ENCODE data around the gene MAP6.

GRCh38 chr11:75691804-75692203, 23.0 kb upstream of the MAP6 start:
- TF ChIP-seq, protein P1, sequence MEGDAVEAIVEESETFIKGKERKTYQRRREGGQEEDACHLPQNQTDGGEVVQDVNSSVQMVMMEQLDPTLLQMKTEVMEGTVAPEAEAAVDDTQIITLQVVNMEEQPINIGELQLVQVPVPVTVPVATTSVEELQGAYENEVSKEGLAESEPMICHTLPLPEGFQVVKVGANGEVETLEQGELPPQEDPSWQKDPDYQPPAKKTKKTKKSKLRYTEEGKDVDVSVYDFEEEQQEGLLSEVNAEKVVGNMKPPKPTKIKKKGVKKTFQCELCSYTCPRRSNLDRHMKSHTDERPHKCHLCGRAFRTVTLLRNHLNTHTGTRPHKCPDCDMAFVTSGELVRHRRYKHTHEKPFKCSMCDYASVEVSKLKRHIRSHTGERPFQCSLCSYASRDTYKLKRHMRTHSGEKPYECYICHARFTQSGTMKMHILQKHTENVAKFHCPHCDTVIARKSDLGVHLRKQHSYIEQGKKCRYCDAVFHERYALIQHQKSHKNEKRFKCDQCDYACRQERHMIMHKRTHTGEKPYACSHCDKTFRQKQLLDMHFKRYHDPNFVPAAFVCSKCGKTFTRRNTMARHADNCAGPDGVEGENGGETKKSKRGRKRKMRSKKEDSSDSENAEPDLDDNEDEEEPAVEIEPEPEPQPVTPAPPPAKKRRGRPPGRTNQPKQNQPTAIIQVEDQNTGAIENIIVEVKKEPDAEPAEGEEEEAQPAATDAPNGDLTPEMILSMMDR (IDR thresholded peaks at IDR 0.05), result no peak
- TF ChIP-seq POLR2A (IDR thresholded peaks at IDR 0.05), result no peak

Measured in right lobe of liver (tissue), 4 donors.